GM12878 (cell line): ENCODE results near the gene ATG5. TPM values are rescaled to one million over a fixed set of nuclear protein-coding genes. Genes with fewer than 3 reads are reported as not detected.

Experiments
- ATAC-seq: fragments of 200-7000 bp; cut with Tn5 transposase; 3 replicates; pipeline ENCODE4 v1.9.1; 2020; ENCODE audit warnings: mild to moderate bottlenecking, moderate library complexity
- BruUV-seq: library from RNA; stranded (reverse); fragments of 400-500 nt; replicated peaks from 2 replicates; lab custom pipeline; 2021; lab: Mats Ljungman, UMichigan
- CTCF ChIA-PET: fragments of 300-600 bp; sonication (Branson Sonifier 250); formaldehyde crosslinking; extraction: SDS; loops from one replicate; lab custom pipeline; 2021; ENCODE audit warnings: inconsistent platforms; lab: Yijun Ruan, JAX
- POLR2A ChIA-PET: fragments of 350-600 bp; formaldehyde crosslinking; extraction: SDS; loops from one replicate; lab custom pipeline; 2021; ENCODE audit warnings: inconsistent platforms; lab: Charles Lee
- RAD21 ChIA-PET: fragments of 300-600 bp; sonication (Branson Sonifier 250); formaldehyde crosslinking; loops from one replicate; lab custom pipeline; 2023; ENCODE audit warnings: antibody characterized with exemption; ENCODE audit not compliant: unreplicated experiment; lab: Charles Lee
- SMC1A ChIA-PET: fragments of 300-600 bp; sonication (Branson Sonifier 250); formaldehyde crosslinking; loops from one replicate; lab custom pipeline; 2023; ENCODE audit not compliant: unreplicated experiment, uncharacterized antibody; lab: Charles Lee
- DNase-seq: peaks from one replicate; pipeline ENCODE4 v3.0.0-alpha.2; 2011; ENCODE audit warnings: low read depth, low spot score
- FAIRE-seq: peaks from 3 replicates; lab custom pipeline; 2011; peaks lifted over from hg19 to GRCh38; lab: Jason Lieb, UNC
- H2AFZ ChIP-seq: 2 replicates; pipeline ENCODE4 v1.6.0; 2011; ENCODE audit warnings: low read depth, low read length, control low read depth; ENCODE audit not compliant: control insufficient read depth
- H3K27ac ChIP-seq: 2 replicates; pipeline ENCODE4 v1.5.1; 2011; ENCODE audit warnings: control low read depth; ENCODE audit not compliant: control insufficient read depth, insufficient read depth
- H3K27me3 ChIP-seq, 2 experiments: replicated peaks in 1 of 2; 2 replicates each; pipeline versions ENCODE4 v1.6.0 to v1.6.1; 2011; ENCODE audit warnings: low read length in 1 of 2; ENCODE audit not compliant: control insufficient read depth in 2 of 2, insufficient read depth in 2 of 2
- H3K36me3 ChIP-seq, 2 experiments: 2 replicates each; pipeline ENCODE4 v1.5.1; 2011; ENCODE audit warnings: low read length in 1 of 2; ENCODE audit not compliant: control insufficient read depth in 2 of 2, insufficient read depth in 2 of 2
- H3K4me1 ChIP-seq: 2 replicates; pipeline ENCODE4 v1.6.1; 2011; ENCODE audit warnings: mild to moderate bottlenecking, low read length, moderate library complexity, mixed read lengths; ENCODE audit not compliant: control insufficient read depth, insufficient read depth
- H3K4me2 ChIP-seq: 2 replicates; pipeline ENCODE4 v1.6.0; 2011; ENCODE audit warnings: control low read depth; ENCODE audit not compliant: control insufficient read depth, insufficient read depth
- H3K4me3 ChIP-seq: fragments of 200-600 bp; sonication (generic); 2 replicates; pipeline ENCODE4 v1.5.1; 2016
- H3K79me2 ChIP-seq: 2 replicates; pipeline ENCODE4 v1.6.0; 2011; ENCODE audit warnings: low read length; ENCODE audit not compliant: control insufficient read depth, insufficient read depth
- H3K9ac ChIP-seq: 2 replicates; pipeline ENCODE4 v1.8.0; 2011; ENCODE audit warnings: low read length, control low read depth, mixed read lengths; ENCODE audit not compliant: control insufficient read depth, insufficient read depth
- H3K9me3 ChIP-seq: replicated peaks from 3 replicates; pipeline ENCODE4 v1.5.1; 2011; ENCODE audit warnings: mild to moderate bottlenecking, low read length; ENCODE audit not compliant: control insufficient read depth, insufficient read depth
- H4K20me1 ChIP-seq: 2 replicates; pipeline ENCODE4 v1.6.0; 2011; ENCODE audit not compliant: control insufficient read depth, insufficient read depth
- BHLHE40 ChIP-seq, 2 experiments: fragments of 450-650 bp in 1 of 2; IDR thresholded peaks; 2 replicates each; pipeline ENCODE4 v1.6.1; 2011 to 2017; ENCODE audit warnings: low read depth in 2 of 2, borderline replicate concordance in 1 of 2, improper control_type of control experiment in 1 of 2, low read length in 1 of 2, mild to moderate bottlenecking in 1 of 2
- BRCA1 ChIP-seq: IDR thresholded peaks from 2 replicates; pipeline ENCODE4 v1.6.1; 2011; ENCODE audit warnings: low read depth, low read length, improper control_type of control experiment
- CREB1 ChIP-seq: IDR thresholded peaks from 2 replicates; pipeline ENCODE4 v1.6.1; 2012; ENCODE audit warnings: low read depth, mild to moderate bottlenecking, inconsistent platforms
- EED ChIP-seq: sonication (generic); IDR thresholded peaks from 2 replicates; pipeline ENCODE4 v1.6.1; 2016; ENCODE audit warnings: antibody characterized with exemption, low read depth
- ETV6 ChIP-seq, 2 experiments: fragments of 450-650 bp in 1 of 2; IDR thresholded peaks in 1 of 2; conservative IDR thresholded peaks in 1 of 2; 2 replicates each; pipeline ENCODE4 v1.6.1; 2014; ENCODE audit warnings: antibody characterized with exemption in 1 of 2, borderline replicate concordance in 1 of 2, low read depth in 1 of 2, mild to moderate bottlenecking in 1 of 2, moderate library complexity in 1 of 2
- GATAD2B ChIP-seq: fragments of 450-650 bp; conservative IDR thresholded peaks from 2 replicates; pipeline ENCODE4 v1.6.1; 2017; ENCODE audit warnings: low read depth, mild to moderate bottlenecking, moderate library complexity
- HCFC1 ChIP-seq: fragments of 150-350 bp; IDR thresholded peaks from 2 replicates; pipeline ENCODE4 v1.6.1; 2014; ENCODE audit warnings: low read length
- IRF4 ChIP-seq: IDR thresholded peaks from 2 replicates; pipeline ENCODE4 v1.6.1; 2011; ENCODE audit warnings: low read depth, low read length
- LARP7 ChIP-seq: fragments of 450-650 bp; IDR thresholded peaks from 2 replicates; pipeline ENCODE4 v1.6.1; 2017; ENCODE audit warnings: mild to moderate bottlenecking
- RFX5 ChIP-seq: IDR thresholded peaks from 2 replicates; pipeline ENCODE4 v1.6.1; 2011; ENCODE audit warnings: low read depth, low read length, improper control_type of control experiment
- RUNX3 ChIP-seq: IDR thresholded peaks from 2 replicates; pipeline ENCODE4 v1.6.1; 2012; ENCODE audit warnings: low read length, inconsistent platforms
- TAF1 ChIP-seq: IDR thresholded peaks from 2 replicates; pipeline ENCODE4 v1.6.1; 2011; ENCODE audit warnings: mild to moderate bottlenecking, low read depth, low read length, borderline replicate concordance
- TCF3 ChIP-seq: IDR thresholded peaks from 2 replicates; pipeline ENCODE4 v1.6.1; 2012; ENCODE audit warnings: low read depth, mild to moderate bottlenecking, low read length, borderline replicate concordance; ENCODE audit not compliant: insufficient read depth
- WRNIP1 ChIP-seq: IDR thresholded peaks from 2 replicates; pipeline ENCODE4 v1.6.1; 2011; ENCODE audit warnings: low read depth, low read length, improper control_type of control experiment, borderline replicate concordance
- ZNF622 ChIP-seq: fragments of 450-650 bp; IDR thresholded peaks from 2 replicates; pipeline ENCODE4 v1.6.1; 2017; ENCODE audit warnings: mild to moderate bottlenecking, inconsistent platforms
- WGBS: methylation state at CpG from one replicate; pipeline ENCODE4 v1.1.6; 2016; ENCODE audit warnings: low lambda C conversion rate; ENCODE audit not compliant: insufficient replicate concordance, insufficient coverage; ENCODE audit errors: missing lambda C conversion rate; 5-methylcytosine and 5-hydroxymethylcytosine counted together
- in situ Hi-C: fragments of 300-500 bp; cut with MboI; formaldehyde crosslinking; loops from 9 replicates; pipeline ENCODE4 v1.14.3; 2018; ENCODE audit warnings: mixed read lengths
- intact Hi-C: fragments of 100-400 bp; cut with micrococcal nuclease; formaldehyde crosslinking; loops from one replicate; pipeline ENCODE4 v1.14.2; 2022; ENCODE audit not compliant: unreplicated experiment
- polyA plus RNA-seq, 11 experiments: library from polyadenylated mRNA; depleted of rRNA in 4 of 11; unstranded in 6 of 11; stranded (reverse) in 5 of 11; fragments of >200 nt; fragmentation: Nextera tagmentation in 4 of 11; fragmentation: Illumina TruSeq in 1 of 11; extraction: Ambion mirVana in 4 of 11; extraction: Trizol in 1 of 11; gene quantifications; 1 replicate in 1 of 11; 2 replicates in 10 of 11; pipeline versions ENCODE4 v1.2.1 to v1.2.3, GENCODE V29; 2011 to 2016; ENCODE audit warnings: inconsistent platforms in 2 of 11, missing spikeins in 2 of 11, low read depth in 1 of 11
- total RNA-seq, 4 experiments: library from RNA; depleted of rRNA in 3 of 4; stranded (reverse); fragments of >200 nt in 3 of 4; fragmentation: Illumina TruSeq in 1 of 4; extraction: Trizol in 1 of 4; gene quantifications; 2 replicates each; pipeline versions ENCODE4 v1.2.1 to v1.2.3, GENCODE V29; 2013 to 2021
- TF ChIP-seq, protein P1 (sequence below): IDR thresholded peaks from 2 replicates; pipeline ENCODE4 v1.6.1; 2011; ENCODE audit warnings: low read depth, mild to moderate bottlenecking, low read length, moderate library complexity, borderline replicate concordance; ENCODE audit errors: extremely low read depth
- TF ChIP-seq, protein P2 (sequence below): IDR thresholded peaks from 2 replicates; pipeline ENCODE4 v1.6.1; 2011; ENCODE audit warnings: borderline replicate concordance, low read depth, mild to moderate bottlenecking, moderate library complexity, low read length; ENCODE audit not compliant: insufficient read depth, poor library complexity, severe bottlenecking

ATG5 gene
- total and polyA plus RNA-seq, 10 of the 15 experiments (the other 5 are each of a cell fraction or from before 2014, with no cell fraction given) = 12.9 to 51.8 (median 23.9) TPM

DNA sequence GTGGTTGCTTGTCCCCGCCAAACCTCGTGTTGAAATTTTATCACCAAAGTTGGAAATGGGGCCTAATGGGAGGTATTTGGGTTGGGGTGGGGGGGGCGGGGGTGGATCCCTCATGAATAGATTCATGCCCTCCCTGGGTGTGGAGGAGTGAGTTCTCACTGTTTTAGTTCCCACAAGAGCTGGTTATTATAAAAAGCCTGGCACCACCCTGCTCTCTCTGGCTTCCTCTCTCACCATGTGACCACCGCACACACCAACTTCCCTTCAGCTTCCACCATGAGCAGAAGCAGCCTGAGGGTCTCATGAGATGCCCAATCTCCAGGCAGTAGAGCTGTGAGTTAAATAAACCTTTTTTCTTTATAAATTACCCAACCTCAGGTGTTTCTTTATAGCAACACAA lies 128.1 kb downstream of the ATG5 start:
- intact Hi-C loops (no loop called here), in situ Hi-C loops (no loop called here)
- POLR2A ChIA-PET = interaction anchor here (1.3 kb wide), 1 partner anchor 10 kb away, joined by 3 read pairs; no protein-coding TSS in a partner anchor
- H3K79me2 ChIP-seq = no peaks in the 10 kb centered on the region
- SMC1A ChIA-PET = interaction anchor here (1.0 to 3.6 kb wide), 6 partner anchors 9 to 107 kb away, joined by 3 to 16 read pairs (median 4); no protein-coding TSS in a partner anchor
- no TSS peak for BruUV-seq
- H2AFZ ChIP-seq = no peak overlapping the region
- no peak overlapping the region for H3K4me2 ChIP-seq
- H3K9me3 ChIP-seq = no peaks in the 10 kb centered on the region; the same call in 2 of the 3 replicates
- no peak overlapping the region for H3K27ac ChIP-seq
- no peak for ATAC-seq
- H3K36me3 ChIP-seq = no peaks in the 10 kb centered on the region; a peak in 2 of 4 replicates
- no peak for FAIRE-seq
- DNase-seq = no peak
- H4K20me1 ChIP-seq = no peaks in the 10 kb centered on the region
- H3K27me3 ChIP-seq = no peaks in the 10 kb centered on the region
- peaks cover 11% of the 10 kb centered on the region; the same call in 1 of the 2 replicates for H3K4me1 ChIP-seq
- H3K9ac ChIP-seq = no peak overlapping the region
- H3K4me3 ChIP-seq = no peak overlapping the region
- TF ChIP-seq BHLHE40 (IDR thresholded peaks at IDR 0.05; ENCODE audit: borderline replicate concordance in 1 of 2, low read depth in 2 of 2, low read length in 1 of 2) (no peak), WRNIP1 (no peak), TAF1 (no peak), EED (no peak), RFX5 (no peak), HCFC1 (no peak), ETV6 (conservative IDR thresholded peaks at IDR 0.05 in 1 of 2, IDR thresholded peaks at IDR 0.05 in 1 of 2; ENCODE audit: borderline replicate concordance in 1 of 2, low read depth in 1 of 2) (no peak), RUNX3 (no peak), CREB1 (no peak), BRCA1 (no peak), GATAD2B (no peak), ZNF622 (no peak), LARP7 (no peak), TCF3 (no peak), IRF4 (no peak)
- TF ChIP-seq, protein P1, sequence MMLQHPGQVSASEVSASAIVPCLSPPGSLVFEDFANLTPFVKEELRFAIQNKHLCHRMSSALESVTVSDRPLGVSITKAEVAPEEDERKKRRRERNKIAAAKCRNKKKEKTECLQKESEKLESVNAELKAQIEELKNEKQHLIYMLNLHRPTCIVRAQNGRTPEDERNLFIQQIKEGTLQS = no peak
- TF ChIP-seq, protein P2, sequence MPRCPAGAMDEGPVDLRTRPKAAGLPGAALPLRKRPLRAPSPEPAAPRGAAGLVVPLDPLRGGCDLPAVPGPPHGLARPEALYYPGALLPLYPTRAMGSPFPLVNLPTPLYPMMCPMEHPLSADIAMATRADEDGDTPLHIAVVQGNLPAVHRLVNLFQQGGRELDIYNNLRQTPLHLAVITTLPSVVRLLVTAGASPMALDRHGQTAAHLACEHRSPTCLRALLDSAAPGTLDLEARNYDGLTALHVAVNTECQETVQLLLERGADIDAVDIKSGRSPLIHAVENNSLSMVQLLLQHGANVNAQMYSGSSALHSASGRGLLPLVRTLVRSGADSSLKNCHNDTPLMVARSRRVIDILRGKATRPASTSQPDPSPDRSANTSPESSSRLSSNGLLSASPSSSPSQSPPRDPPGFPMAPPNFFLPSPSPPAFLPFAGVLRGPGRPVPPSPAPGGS = no peak
- RAD21 ChIA-PET = no interaction called here
- WGBS = 83% methylated on average over 4 of the region's 4 CpGs
- CTCF ChIA-PET = interaction anchor here (1.0 to 1.3 kb wide), 3 partner anchors 9 to 107 kb away, joined by 3 read pairs; no protein-coding TSS in a partner anchor
